Bronchial epithelial cell (primary cell): ENCODE measurements around the gene FNDC3B. TPM values are rescaled to one million over a fixed set of nuclear protein-coding genes. Genes with fewer than 3 reads are reported as not detected.
A peak's percentile ranks its signal among the peaks of the same experiment; 100 is the strongest.

Source experiments
- DNase-seq: peaks from one replicate; pipeline ENCODE4 v3.0.0-alpha.2; 2010; ENCODE audit warnings: low read depth
- FAIRE-seq: peaks from 2 replicates; lab custom pipeline; 2011; peaks lifted over from hg19 to GRCh38; lab: Jason Lieb, UNC
- H3K27me3 ChIP-seq: 2 replicates; pipeline ENCODE4 v1.5.1; 2011; ENCODE audit warnings: low read length; ENCODE audit not compliant: control insufficient read depth, insufficient read depth
- H3K36me3 ChIP-seq: 2 replicates; pipeline ENCODE4 v1.5.1; 2011; ENCODE audit warnings: low read length; ENCODE audit not compliant: control insufficient read depth, insufficient read depth
- H3K4me3 ChIP-seq: 2 replicates; pipeline ENCODE4 v1.5.1; 2011; ENCODE audit warnings: mild to moderate bottlenecking, low read depth, low read length, control low read depth
- CTCF ChIP-seq: IDR thresholded peaks from 2 replicates; pipeline ENCODE4 v1.5.1; 2011; ENCODE audit warnings: mild to moderate bottlenecking, moderate library complexity, low read length, control low read depth, inconsistent platforms; ENCODE audit not compliant: insufficient read depth, severe bottlenecking
- total RNA-seq: library from RNA; depleted of rRNA; stranded (reverse); fragments of >200 nt; gene quantifications from 2 replicates; pipeline ENCODE4 v1.2.1, GENCODE V29; 2014

FNDC3B gene
- total RNA-seq, 1 donor from 2014 or later, result 39.2 TPM

- FAIRE-seq, result no peak
- Histone ChIP-seq H3K27me3 (no peaks in the 10 kb centered on the region), H3K4me3 (no peak overlapping the region), H3K36me3 (no peaks in the 10 kb centered on the region)
- no peak for TF ChIP-seq CTCF
- no peak for DNase-seq
These were observed 58.2 kb downstream of the FNDC3B start for GRCh38 chr3:172097585-172097984.

- DNase-seq (peak; percentile 29), FAIRE-seq (no peak)
- H3K27me3 ChIP-seq, result no peaks in the 10 kb centered on the region
- H3K36me3 ChIP-seq, result no peaks in the 10 kb centered on the region
- TF ChIP-seq CTCF, result no peak
- H3K4me3 ChIP-seq, result no peak overlapping the region
These were observed 59.5 kb downstream of the FNDC3B start for GRCh38 chr3:172098698-172099494.

GRCh38 chr3:172099495-172099808 is 60.1 kb downstream of the FNDC3B start:
- H3K36me3 ChIP-seq, result no peaks in the 10 kb centered on the region
- DNase-seq (no peak), FAIRE-seq (no peak)
- no peaks in the 10 kb centered on the region for H3K27me3 ChIP-seq
- no peak for TF ChIP-seq CTCF
- H3K4me3 ChIP-seq, result no peak overlapping the region

- no peak overlapping the region for H3K4me3 ChIP-seq
- H3K36me3 ChIP-seq, result no peaks in the 10 kb centered on the region
- no peak for TF ChIP-seq CTCF
- FAIRE-seq (no peak), DNase-seq (no peak)
- H3K27me3 ChIP-seq, result no peaks in the 10 kb centered on the region
These were observed 61.1 kb downstream of the FNDC3B start for GRCh38 chr3:172100482-172100881.

- DNase-seq (no peak), FAIRE-seq (no peak)
- Histone ChIP-seq H3K27me3 (no peaks in the 10 kb centered on the region), H3K36me3 (no peaks in the 10 kb centered on the region), H3K4me3 (no peak overlapping the region)
- TF ChIP-seq CTCF, result no peak
These were observed 61.7 kb downstream of the FNDC3B start for GRCh38 chr3:172101107-172101506.
